ENCODE data around the gene PEX1.

PEX1 gene

DNA sequence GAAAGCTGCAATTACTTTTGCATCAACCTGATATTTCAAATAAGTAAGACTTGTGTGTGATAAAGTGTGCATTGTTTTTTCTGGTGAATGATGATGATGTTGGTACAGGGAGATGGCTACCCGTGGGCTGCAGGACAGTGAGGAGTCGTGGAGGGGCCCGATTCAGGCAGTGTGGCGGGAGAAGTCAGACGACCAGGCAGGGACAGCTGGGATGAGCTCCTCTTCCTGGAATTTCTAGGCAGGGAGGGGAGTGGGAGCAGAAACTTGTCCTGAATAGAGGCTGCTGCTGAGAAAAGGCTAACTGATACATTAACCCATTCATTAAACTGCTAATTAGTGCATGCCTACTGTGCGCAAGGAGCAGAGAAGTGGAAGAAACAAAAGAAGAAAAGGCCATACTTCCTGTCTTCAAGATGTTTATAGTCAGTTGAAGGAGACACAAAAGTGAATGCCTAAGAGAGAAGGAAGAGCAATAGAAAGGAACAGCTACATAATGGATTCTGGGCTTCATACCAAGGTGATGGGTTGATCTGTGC, 90.3 kb downstream of the PEX1 start:
- no peak for DNase-seq
- H3K27ac Mint-ChIP-seq, result no peak overlapping the region
- H3K36me3 Mint-ChIP-seq (ENCODE audit: low read depth), result no peaks in the 10 kb centered on the region
- H3K27me3 Mint-ChIP-seq (ENCODE audit: low read depth, poor library complexity), result peaks cover 3% of the 10 kb centered on the region
- peaks cover 10% of the 10 kb centered on the region for H3K9me3 Mint-ChIP-seq
- H3K4me1 Mint-ChIP-seq, result no peaks in the 10 kb centered on the region
- TF ChIP-seq, protein P1, sequence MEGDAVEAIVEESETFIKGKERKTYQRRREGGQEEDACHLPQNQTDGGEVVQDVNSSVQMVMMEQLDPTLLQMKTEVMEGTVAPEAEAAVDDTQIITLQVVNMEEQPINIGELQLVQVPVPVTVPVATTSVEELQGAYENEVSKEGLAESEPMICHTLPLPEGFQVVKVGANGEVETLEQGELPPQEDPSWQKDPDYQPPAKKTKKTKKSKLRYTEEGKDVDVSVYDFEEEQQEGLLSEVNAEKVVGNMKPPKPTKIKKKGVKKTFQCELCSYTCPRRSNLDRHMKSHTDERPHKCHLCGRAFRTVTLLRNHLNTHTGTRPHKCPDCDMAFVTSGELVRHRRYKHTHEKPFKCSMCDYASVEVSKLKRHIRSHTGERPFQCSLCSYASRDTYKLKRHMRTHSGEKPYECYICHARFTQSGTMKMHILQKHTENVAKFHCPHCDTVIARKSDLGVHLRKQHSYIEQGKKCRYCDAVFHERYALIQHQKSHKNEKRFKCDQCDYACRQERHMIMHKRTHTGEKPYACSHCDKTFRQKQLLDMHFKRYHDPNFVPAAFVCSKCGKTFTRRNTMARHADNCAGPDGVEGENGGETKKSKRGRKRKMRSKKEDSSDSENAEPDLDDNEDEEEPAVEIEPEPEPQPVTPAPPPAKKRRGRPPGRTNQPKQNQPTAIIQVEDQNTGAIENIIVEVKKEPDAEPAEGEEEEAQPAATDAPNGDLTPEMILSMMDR (IDR thresholded peaks at IDR 0.05), result no peak
- H3K4me3 Mint-ChIP-seq, result no peak overlapping the region
